IMR-90 (cell line): ENCODE results near the gene INTS14. TPM values are rescaled to one million over a fixed set of nuclear protein-coding genes. Genes with fewer than 3 reads are reported as not detected.

Experiments
- ATAC-seq: fragments of 200-7000 bp; cut with Tn5 transposase; 2 replicates; pipeline ENCODE4 v1.9.1; 2020; ENCODE audit warnings: low read depth, mild to moderate bottlenecking, moderate library complexity
- BruUV-seq: library from RNA; stranded (reverse); fragments of 400-500 nt; replicated peaks from 2 replicates; lab custom pipeline; 2021; lab: Mats Ljungman, UMichigan
- CTCF ChIA-PET: fragments of 300-600 bp; formaldehyde crosslinking; extraction: SDS; loops from one replicate; lab custom pipeline; 2021; ENCODE audit warnings: antibody characterized with exemption; lab: Yijun Ruan, JAX
- POLR2A ChIA-PET: fragments of 300-600 bp; sonication (Branson Sonifier 250); formaldehyde crosslinking; loops from one replicate; lab custom pipeline; 2022; ENCODE audit warnings: antibody characterized with exemption; ENCODE audit not compliant: unreplicated experiment; lab: Charles Lee
- DNase-seq: peaks from one replicate; pipeline ENCODE4 v3.0.0; 2013
- H2AFZ ChIP-seq: replicated peaks from 2 replicates; pipeline ENCODE3; 2013; ENCODE audit warnings: low read length, mild to moderate bottlenecking; ENCODE audit not compliant: poor library complexity
- H2AK5ac ChIP-seq: 2 replicates; pipeline ENCODE4 v1.6.1; 2013; ENCODE audit warnings: low read depth, low read length, inconsistent platforms
- H2AK9ac ChIP-seq: replicated peaks from 2 replicates; pipeline ENCODE3; 2013; ENCODE audit warnings: mild to moderate bottlenecking, low read depth, low read length, moderate library complexity; ENCODE audit not compliant: poor library complexity
- H2BK120ac ChIP-seq: 2 replicates; pipeline ENCODE4 v1.6.1; 2013; ENCODE audit warnings: low read depth, low read length, inconsistent platforms
- H2BK15ac ChIP-seq: 3 replicates; pipeline ENCODE4 v1.6.1; 2013; ENCODE audit warnings: low read depth, low read length, inconsistent platforms
- H2BK20ac ChIP-seq: 2 replicates; pipeline ENCODE4 v1.6.1; 2013; ENCODE audit warnings: low read depth, mild to moderate bottlenecking, inconsistent platforms, low read length, moderate library complexity
- H2BK5ac ChIP-seq: 2 replicates; pipeline ENCODE4 v1.6.1; 2013; ENCODE audit warnings: mild to moderate bottlenecking, low read depth, low read length, inconsistent platforms; ENCODE audit not compliant: poor library complexity, severe bottlenecking
- H3K14ac ChIP-seq: replicated peaks from 2 replicates; pipeline ENCODE4 v1.6.1; 2013; ENCODE audit warnings: low read depth, low read length, inconsistent platforms
- H3K18ac ChIP-seq: 2 replicates; pipeline ENCODE4 v1.6.1; 2013; ENCODE audit warnings: low read depth, low read length, control low read depth
- H3K23ac ChIP-seq: 2 replicates; pipeline ENCODE4 v1.6.1; 2013; ENCODE audit warnings: low read depth, low read length, inconsistent platforms
- H3K27ac ChIP-seq: 2 replicates; pipeline ENCODE4 v1.5.1; 2013; ENCODE audit warnings: mild to moderate bottlenecking, control low read depth, low read length; ENCODE audit not compliant: insufficient read depth
- H3K27me3 ChIP-seq: 2 replicates; pipeline ENCODE4 v1.6.1; 2013; ENCODE audit warnings: low read length; ENCODE audit not compliant: control insufficient read depth, insufficient read depth
- H3K36me3 ChIP-seq: 2 replicates; pipeline ENCODE4 v1.6.1; 2013; ENCODE audit warnings: low read length, mixed read lengths; ENCODE audit not compliant: control insufficient read depth, insufficient read depth
- H3K4ac ChIP-seq: 2 replicates; pipeline ENCODE4 v1.6.1; 2013; ENCODE audit warnings: low read depth, low read length, inconsistent platforms
- H3K4me1 ChIP-seq: 2 replicates; pipeline ENCODE4 v1.6.1; 2013; ENCODE audit warnings: low read length, mixed read lengths; ENCODE audit not compliant: control insufficient read depth, insufficient read depth
- H3K4me2 ChIP-seq: 2 replicates; pipeline ENCODE4 v1.6.1; 2013; ENCODE audit warnings: low read depth, mild to moderate bottlenecking, control low read depth, low read length, moderate library complexity
- H3K4me3 ChIP-seq: 2 replicates; pipeline ENCODE4 v1.5.1; 2013; ENCODE audit warnings: low read depth, mild to moderate bottlenecking, control low read depth, low read length, moderate library complexity; ENCODE audit not compliant: insufficient read depth
- H3K56ac ChIP-seq: 2 replicates; pipeline ENCODE4 v1.6.1; 2013; ENCODE audit warnings: low read length, inconsistent platforms; ENCODE audit not compliant: insufficient read depth; ENCODE audit errors: extremely low read depth
- H3K79me1 ChIP-seq, 2 experiments: 2 replicates each; pipeline ENCODE4 v1.6.1; 2013; ENCODE audit warnings: low read length in 2 of 2, inconsistent platforms in 1 of 2, low read depth in 1 of 2
- H3K9ac ChIP-seq: 2 replicates; pipeline ENCODE4 v1.6.1; 2013; ENCODE audit warnings: low read depth, low read length, control low read depth
- H3K9me1 ChIP-seq: 2 replicates; pipeline ENCODE4 v1.6.1; 2013; ENCODE audit warnings: low read length, inconsistent platforms; ENCODE audit not compliant: insufficient read depth
- H3K9me3 ChIP-seq: 2 replicates; pipeline ENCODE4 v1.6.1; 2013; ENCODE audit warnings: low read length; ENCODE audit not compliant: control insufficient read depth, insufficient read depth
- H4K20me1 ChIP-seq: 2 replicates; pipeline ENCODE4 v1.6.1; 2013; ENCODE audit warnings: low read length, inconsistent platforms; ENCODE audit not compliant: insufficient read depth
- H4K5ac ChIP-seq: 2 replicates; pipeline ENCODE4 v1.6.1; 2013; ENCODE audit warnings: mild to moderate bottlenecking, low read depth, low read length, control low read depth
- H4K8ac ChIP-seq, 2 experiments: 2 replicates each; pipeline ENCODE4 v1.6.1; 2013; ENCODE audit warnings: low read depth in 2 of 2, low read length in 2 of 2, control low read depth in 1 of 2, inconsistent platforms in 1 of 2
- H4K91ac ChIP-seq: 2 replicates; pipeline ENCODE4 v1.6.1; 2013; ENCODE audit warnings: low read depth, low read length, inconsistent platforms; ENCODE audit not compliant: insufficient read depth
- CHD1 ChIP-seq: IDR thresholded peaks from 2 replicates; pipeline ENCODE4 v1.6.1; 2012; ENCODE audit warnings: low read depth, low read length, improper control_type of control experiment
- ELK1 ChIP-seq: fragments of 150-350 bp; IDR thresholded peaks from 2 replicates; pipeline ENCODE4 v1.6.1; 2016; ENCODE audit warnings: low read depth, mild to moderate bottlenecking, low read length, moderate library complexity, borderline replicate concordance
- MAFK ChIP-seq: IDR thresholded peaks from 2 replicates; pipeline ENCODE4 v1.6.1; 2012; ENCODE audit warnings: low read depth, low read length, improper control_type of control experiment
- RAD21 ChIP-seq: IDR thresholded peaks from 2 replicates; pipeline ENCODE4 v1.6.1; 2012; ENCODE audit warnings: low read length, improper control_type of control experiment
- SMC3 ChIP-seq: fragments of 150-350 bp; IDR thresholded peaks from 2 replicates; pipeline ENCODE4 v1.6.1; 2016; ENCODE audit warnings: low read depth, mild to moderate bottlenecking, antibody characterized with exemption, low read length, moderate library complexity
- WGBS, 2 experiments: methylation state at CpG; one replicate each; pipeline versions ENCODE4 v1.1.5 to v1.1.7; 2013; ENCODE audit warnings: missing lambda C conversion rate in 2 of 2; ENCODE audit not compliant: insufficient read length in 1 of 2; ENCODE audit errors: extremely low coverage in 2 of 2; 5-methylcytosine and 5-hydroxymethylcytosine counted together
- dilution Hi-C: fragments of 300-500 bp; cut with HindIII; formaldehyde crosslinking; loops from one replicate; pipeline ENCODE4 v1.14.3; 2018; ENCODE audit warnings: low sequenced_read_pairs; ENCODE audit not compliant: unreplicated experiment
- in situ Hi-C: fragments of 300-500 bp; cut with MboI; formaldehyde crosslinking; loops from 3 replicates; pipeline ENCODE4 v1.14.3; 2019; ENCODE audit warnings: low sequenced_read_pairs, inconsistent platforms, mixed read lengths
- intact Hi-C: fragments of 100-400 bp; cut with micrococcal nuclease; formaldehyde crosslinking; loops from 2 replicates; pipeline ENCODE4 v1.10.0; 2022
- polyA plus RNA-seq, 3 experiments: library from polyadenylated mRNA; depleted of rRNA; stranded (reverse); fragments of >200 nt; gene quantifications; 2 replicates each; pipeline ENCODE4 v1.2.3, GENCODE V29; 2012; ENCODE audit warnings: low replicate concordance in 1 of 3
- total RNA-seq: library from RNA; depleted of rRNA; stranded (reverse); fragments of >200 nt; gene quantifications from 2 replicates; pipeline ENCODE4 v1.2.3, GENCODE V29; 2012

Gene INTS14
- total and polyA plus RNA-seq, 2 of the 4 experiments (the other 2 are of a cell fraction), result 22.9 to 39.5 TPM

DNA sequence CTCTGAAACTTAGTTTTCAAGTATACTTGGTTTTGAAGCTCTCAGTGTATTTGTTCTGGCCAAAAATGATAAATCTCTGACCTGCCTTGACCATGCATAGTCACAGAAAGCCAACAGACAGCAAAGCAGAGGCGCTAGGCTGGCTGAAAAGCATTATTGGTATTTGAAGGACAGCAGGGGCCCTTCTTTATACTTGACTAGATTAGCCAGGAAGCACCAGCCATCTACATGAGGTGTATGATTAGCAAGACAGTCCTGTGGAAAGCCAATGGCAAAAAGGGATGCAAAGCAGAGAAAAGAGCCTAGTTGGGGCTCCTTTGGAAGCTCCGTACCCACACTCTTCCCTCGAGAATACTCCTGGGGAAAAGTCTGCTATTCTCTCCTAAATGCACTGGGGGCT lies 18.6 kb upstream of the INTS14 start:
- Histone ChIP-seq H2AK9ac (no peak overlapping the region), H3K36me3 (no peaks in the 10 kb centered on the region; the same call in 1 of the 2 replicates), H4K5ac (no peak overlapping the region), H3K9me1 (peaks cover 16% of the 10 kb centered on the region), H3K9ac (no peak overlapping the region), H2BK5ac (no peak overlapping the region), H3K18ac (no peak overlapping the region), H2AK5ac (no peak overlapping the region), H3K4me1 (peaks cover 9% of the 10 kb centered on the region), H3K4me3 (no peak overlapping the region), H4K20me1 (no peaks in the 10 kb centered on the region), H3K56ac (no peak overlapping the region), H3K27me3 (no peaks in the 10 kb centered on the region), H3K23ac (no peak overlapping the region), H2BK15ac (no peak overlapping the region), H2BK20ac (no peak overlapping the region), H2BK120ac (no peak overlapping the region), H3K9me3 (no peaks in the 10 kb centered on the region), H4K91ac (no peak overlapping the region), H3K79me1 (0 out of 4 replicates have a peak, but pooled peaks cover 0 to 3% of the 10 kb centered on the region in 2 experiments), H4K8ac (no peak overlapping the region), H3K4ac (no peak overlapping the region), H3K14ac (no peak overlapping the region), H3K27ac (no peak overlapping the region), H2AFZ (no peak overlapping the region), H3K4me2 (no peak overlapping the region)
- CTCF ChIA-PET, result interaction anchor here (1.9 kb wide), 1 partner anchor 9 kb away, joined by 4 read pairs; no protein-coding TSS in a partner anchor
- no CpG with 5 or more reads among the region's 3 CpGs for WGBS, 2 experiments
- TF ChIP-seq RAD21 (no peak), MAFK (no peak), CHD1 (no peak), ELK1 (no peak), SMC3 (no peak)
- in situ Hi-C loops (no loop called here), intact Hi-C loops (no loop called here), dilution Hi-C loops (no loop called here)
- POLR2A ChIA-PET, result no interaction called here
- DNase-seq (no peak), ATAC-seq (no peak)
- BruUV-seq, result no TSS peak
